Measurements from ENCODE around the gene MARF1. TPM values are rescaled to one million over a fixed set of nuclear protein-coding genes. Genes with fewer than 3 reads are reported as not detected.

The MARF1 gene
- total RNA-seq, 1 donor from 2014 or later = 79.1 TPM

DNA sequence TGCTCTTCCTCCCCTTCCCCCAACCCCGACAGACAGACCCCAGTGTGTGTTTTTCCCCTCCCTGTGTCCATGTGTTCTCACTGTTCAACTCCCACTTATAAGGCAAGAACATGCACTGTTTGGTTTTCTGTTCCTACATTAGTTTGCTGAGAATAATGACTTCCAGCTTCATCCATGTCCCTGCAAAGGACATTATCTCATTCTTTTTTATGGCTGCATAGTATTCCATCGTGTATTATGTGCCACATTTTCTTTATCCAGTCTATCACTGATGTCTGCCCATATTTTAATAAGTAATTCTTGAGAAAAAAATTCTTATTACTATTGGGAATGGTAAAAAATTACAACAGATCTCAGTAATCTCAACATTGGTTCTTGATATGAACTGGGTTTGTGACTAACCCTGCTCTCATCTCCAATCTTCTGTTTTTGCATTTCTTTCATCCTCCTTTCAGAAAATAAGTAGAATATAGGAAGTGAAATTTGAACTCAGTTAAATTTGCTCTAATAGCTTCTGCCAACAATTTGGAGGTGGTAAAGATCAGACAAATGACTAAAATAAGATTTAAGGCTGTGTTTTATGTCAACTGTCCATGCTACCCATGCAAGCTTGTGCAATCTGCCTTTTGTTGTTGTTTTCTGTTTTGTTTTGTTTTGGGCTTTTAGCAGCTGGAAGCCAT, 11.1 kb downstream of the MARF1 start:
- no peaks in the 10 kb centered on the region for H3K27me3 Mint-ChIP-seq (ENCODE audit: low read depth)
- peaks cover 41% of the 10 kb centered on the region for H3K36me3 Mint-ChIP-seq
- H3K4me3 Mint-ChIP-seq = no peak overlapping the region
- peaks cover 3% of the 10 kb centered on the region for H3K9me3 Mint-ChIP-seq
- no peaks in the 10 kb centered on the region for H3K4me1 Mint-ChIP-seq
- no peak for DNase-seq (ENCODE audit: low spot score in 2 of 2, unreplicated experiment in 2 of 2)
- TF ChIP-seq, protein P1, sequence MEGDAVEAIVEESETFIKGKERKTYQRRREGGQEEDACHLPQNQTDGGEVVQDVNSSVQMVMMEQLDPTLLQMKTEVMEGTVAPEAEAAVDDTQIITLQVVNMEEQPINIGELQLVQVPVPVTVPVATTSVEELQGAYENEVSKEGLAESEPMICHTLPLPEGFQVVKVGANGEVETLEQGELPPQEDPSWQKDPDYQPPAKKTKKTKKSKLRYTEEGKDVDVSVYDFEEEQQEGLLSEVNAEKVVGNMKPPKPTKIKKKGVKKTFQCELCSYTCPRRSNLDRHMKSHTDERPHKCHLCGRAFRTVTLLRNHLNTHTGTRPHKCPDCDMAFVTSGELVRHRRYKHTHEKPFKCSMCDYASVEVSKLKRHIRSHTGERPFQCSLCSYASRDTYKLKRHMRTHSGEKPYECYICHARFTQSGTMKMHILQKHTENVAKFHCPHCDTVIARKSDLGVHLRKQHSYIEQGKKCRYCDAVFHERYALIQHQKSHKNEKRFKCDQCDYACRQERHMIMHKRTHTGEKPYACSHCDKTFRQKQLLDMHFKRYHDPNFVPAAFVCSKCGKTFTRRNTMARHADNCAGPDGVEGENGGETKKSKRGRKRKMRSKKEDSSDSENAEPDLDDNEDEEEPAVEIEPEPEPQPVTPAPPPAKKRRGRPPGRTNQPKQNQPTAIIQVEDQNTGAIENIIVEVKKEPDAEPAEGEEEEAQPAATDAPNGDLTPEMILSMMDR (IDR thresholded peaks at IDR 0.05; ENCODE audit: unreplicated experiment) = no peak
- H3K27ac Mint-ChIP-seq = no peak overlapping the region

- no peak for DNase-seq (ENCODE audit: low spot score in 2 of 2, unreplicated experiment in 2 of 2)
- no peaks in the 10 kb centered on the region for H3K9me3 Mint-ChIP-seq
- no peak overlapping the region for H3K27ac Mint-ChIP-seq
- no peak overlapping the region for H3K4me3 Mint-ChIP-seq
- TF ChIP-seq, protein P1 (IDR thresholded peaks at IDR 0.05; ENCODE audit: unreplicated experiment) = no peak
- H3K4me1 Mint-ChIP-seq = no peaks in the 10 kb centered on the region
- peaks cover 50% of the 10 kb centered on the region for H3K36me3 Mint-ChIP-seq
- no peaks in the 10 kb centered on the region for H3K27me3 Mint-ChIP-seq (ENCODE audit: low read depth)
Measured at GRCh38 chr16:15621889-15622288, 21.1 kb downstream of the MARF1 start.

- no peak for DNase-seq (ENCODE audit: low spot score in 2 of 2, unreplicated experiment in 2 of 2)
- Mint-ChIP-seq H3K36me3 (peaks cover 54% of the 10 kb centered on the region), H3K9me3 (no peaks in the 10 kb centered on the region)
Measured at GRCh38 chr16:15621456-15621855, 21.5 kb downstream of the MARF1 start.

DNA sequence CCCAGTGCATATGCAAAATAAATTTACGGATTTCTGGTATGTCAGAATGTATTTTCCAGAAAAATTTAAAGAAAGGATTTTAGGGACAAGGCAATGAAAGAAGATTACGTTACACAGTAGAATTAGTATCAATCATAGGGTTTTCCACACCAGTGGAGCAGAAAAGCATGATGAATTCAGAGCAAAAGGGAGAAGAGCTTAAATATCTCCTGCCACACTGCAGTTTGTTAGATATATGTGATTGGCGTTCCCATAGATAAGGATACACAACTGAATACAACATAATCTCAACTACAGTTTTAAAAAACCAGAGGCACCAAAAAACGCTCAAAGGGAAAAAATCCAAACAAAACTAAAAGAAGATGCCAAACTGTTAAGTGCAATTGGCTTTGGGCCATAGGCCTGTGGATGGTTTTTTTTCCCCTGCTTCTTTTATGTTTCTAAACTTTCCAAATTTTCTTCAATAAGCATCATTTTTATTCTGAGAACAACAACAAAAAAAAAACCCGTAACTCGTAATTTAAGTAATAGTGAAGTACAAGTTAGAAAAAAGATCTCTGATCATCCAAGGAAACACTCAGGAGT, 22.3 kb downstream of the MARF1 start:
- Mint-ChIP-seq H3K4me3 (no peak overlapping the region), H3K4me1 (no peaks in the 10 kb centered on the region), H3K36me3 (peaks cover 57% of the 10 kb centered on the region), H3K27me3 (ENCODE audit: low read depth) (no peaks in the 10 kb centered on the region), H3K27ac (no peak overlapping the region), H3K9me3 (no peaks in the 10 kb centered on the region)
- TF ChIP-seq, protein P1 (IDR thresholded peaks at IDR 0.05; ENCODE audit: unreplicated experiment) = no peak
- DNase-seq (ENCODE audit: low spot score in 2 of 2, unreplicated experiment in 2 of 2) = no peak

More at GRCh38 chr16:15621456-15621855, 21.5 kb downstream of the MARF1 start:
- Mint-ChIP-seq H3K4me1 (no peaks in the 10 kb centered on the region), H3K4me3 (no peak overlapping the region), H3K27ac (no peak overlapping the region), H3K27me3 (ENCODE audit: low read depth) (no peaks in the 10 kb centered on the region)
- TF ChIP-seq, protein P1 (IDR thresholded peaks at IDR 0.05; ENCODE audit: unreplicated experiment) = no peak

DNA sequence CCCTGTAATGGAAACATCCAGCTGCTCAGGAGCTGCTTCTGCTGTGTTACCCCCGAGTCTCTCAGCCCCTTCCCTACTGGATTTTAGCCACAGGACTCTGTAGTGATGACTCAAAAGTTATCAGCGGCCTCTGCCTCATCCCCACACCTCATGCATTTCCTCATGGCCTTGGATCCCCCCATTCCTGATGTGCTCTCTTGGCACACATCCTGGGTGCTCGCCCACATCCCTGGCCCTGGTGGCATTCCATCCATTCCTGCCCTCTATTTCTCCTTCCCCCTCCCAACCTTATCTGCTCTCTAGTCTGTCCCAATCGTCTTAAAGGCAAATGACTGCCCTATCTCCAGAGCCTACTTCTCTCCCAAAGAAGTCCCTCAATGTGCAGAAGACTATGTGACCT, 24.6 kb downstream of the MARF1 start:
- Mint-ChIP-seq H3K4me3 (no peak overlapping the region), H3K27ac (no peak overlapping the region), H3K9me3 (no peaks in the 10 kb centered on the region), H3K4me1 (no peaks in the 10 kb centered on the region), H3K27me3 (ENCODE audit: low read depth) (no peaks in the 10 kb centered on the region), H3K36me3 (peaks cover 46% of the 10 kb centered on the region)
- TF ChIP-seq, protein P1 (IDR thresholded peaks at IDR 0.05; ENCODE audit: unreplicated experiment) = no peak
- no peak for DNase-seq (ENCODE audit: low spot score in 2 of 2, unreplicated experiment in 2 of 2)
